GM15510 (cell line): Measurements from ENCODE around the gene MRPS9.

Source experiments
- POLR2A ChIP-seq: IDR thresholded peaks from 3 replicates; pipeline ENCODE4 v1.6.1; 2011; ENCODE audit warnings: borderline replicate concordance; ENCODE audit not compliant: insufficient read length; ENCODE audit errors: extremely low read depth

The MRPS9 gene

GRCh38 chr2:105100046-105100840 lies 62.4 kb downstream of the MRPS9 start:
- no peak for TF ChIP-seq POLR2A

DNA sequence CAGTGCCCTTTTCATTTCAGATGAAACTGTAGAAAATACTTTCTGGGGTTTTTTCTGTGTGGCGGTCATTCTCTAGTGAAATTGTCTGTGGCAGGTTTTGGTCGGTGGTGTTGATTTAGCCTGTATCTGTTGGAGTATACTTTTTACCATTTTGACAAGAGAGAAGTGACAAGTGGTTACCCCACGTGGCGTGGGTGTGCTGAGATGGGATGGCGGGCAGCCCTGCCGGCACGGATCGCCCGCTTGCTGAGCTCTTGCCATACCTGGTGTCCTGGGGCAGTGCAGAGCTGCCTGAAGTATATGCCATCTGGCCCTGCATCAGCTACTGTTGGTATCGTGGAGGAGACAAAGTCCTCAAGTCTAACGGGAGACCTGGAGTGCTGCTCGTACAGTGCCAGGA lies 64.1 kb downstream of the MRPS9 start:
- TF ChIP-seq POLR2A = no peak

- no peak for TF ChIP-seq POLR2A
These were observed 65.1 kb downstream of the MRPS9 start for GRCh38 chr2:105102963-105103421.

DNA sequence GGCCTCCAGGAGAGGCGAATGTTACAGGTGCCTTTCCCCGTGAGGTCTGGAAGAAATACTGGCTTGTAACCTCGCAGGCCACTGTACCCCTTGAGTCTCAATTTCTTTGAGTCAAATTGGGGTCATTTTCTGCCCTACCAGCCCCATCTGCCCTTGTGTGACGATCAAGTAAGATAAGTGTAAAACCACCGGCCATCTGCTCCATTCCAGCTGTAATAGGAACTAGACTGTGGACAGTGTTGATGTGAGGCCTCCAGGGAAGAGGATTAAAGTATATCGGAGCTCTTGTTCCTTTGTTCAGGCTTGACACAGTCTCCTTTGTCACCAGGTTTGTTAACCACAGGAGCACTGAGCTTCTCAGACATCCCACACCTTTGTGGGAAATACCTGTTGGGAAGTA lies 65.6 kb downstream of the MRPS9 start:
- no peak for TF ChIP-seq POLR2A

DNA sequence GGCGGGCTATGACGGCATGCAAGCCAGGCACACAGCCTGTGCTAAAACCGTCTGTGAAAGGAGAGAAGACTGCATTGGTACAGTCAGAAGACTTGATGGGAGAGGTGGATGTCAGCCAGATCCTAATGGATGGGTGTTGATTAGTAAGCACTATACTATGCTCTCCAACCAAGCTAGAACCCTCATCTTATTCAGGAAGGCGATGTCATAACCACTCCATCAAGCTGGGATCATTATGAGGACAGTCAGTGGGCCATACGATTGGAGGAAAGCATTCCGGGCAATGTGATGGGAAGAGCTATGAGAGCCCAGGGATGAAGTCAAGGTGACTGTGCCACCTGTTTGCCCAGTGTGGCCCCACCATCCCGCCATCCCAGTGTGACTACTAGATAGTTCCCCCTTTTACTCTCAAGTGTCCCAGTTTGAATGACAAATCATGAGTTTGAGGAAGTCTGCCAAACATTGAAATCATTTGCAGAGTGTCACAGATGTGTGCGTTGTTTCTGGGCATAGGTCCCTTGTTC lies 66.4 kb downstream of the MRPS9 start:
- no peak for TF ChIP-seq POLR2A

GRCh38 chr2:105110295-105110829 lies 72.5 kb downstream of the MRPS9 start:
- TF ChIP-seq POLR2A = no peak

DNA sequence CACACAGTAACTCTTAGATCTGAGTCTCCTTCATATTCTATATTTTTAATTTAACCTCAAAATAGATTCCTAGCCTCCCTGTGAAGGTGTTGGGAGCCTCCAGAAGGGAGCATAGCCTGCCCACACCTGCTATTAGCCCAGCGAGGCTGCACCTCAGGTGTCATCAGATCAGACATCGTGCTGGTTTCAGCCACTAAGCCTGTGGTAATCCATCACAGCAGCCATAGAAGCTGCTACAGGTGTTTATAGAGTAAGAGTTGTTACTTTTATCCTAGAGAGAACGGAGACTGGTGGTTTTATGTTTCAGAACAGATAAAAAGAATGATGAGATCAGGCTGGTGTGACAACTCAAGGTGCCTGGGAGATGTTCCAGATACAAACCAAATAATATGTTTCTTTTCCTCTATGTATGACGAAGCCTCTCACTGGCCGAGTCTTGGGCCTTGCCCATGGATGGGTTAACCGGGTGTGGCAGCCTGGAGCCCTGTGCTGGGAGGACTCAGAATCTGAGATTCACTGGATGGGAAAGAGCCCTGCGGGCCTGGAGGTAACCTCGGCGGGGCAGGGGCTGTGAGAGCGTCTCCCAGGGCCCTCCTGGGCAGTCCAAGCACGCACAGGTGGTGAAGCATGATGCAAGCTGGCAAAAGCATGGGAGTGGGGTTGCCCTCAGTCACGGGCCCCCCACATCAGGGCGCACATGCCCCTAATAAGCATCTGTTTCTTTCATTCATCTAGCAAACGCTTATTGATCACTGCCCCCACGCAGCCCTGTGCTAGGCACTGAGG lies 73.7 kb downstream of the MRPS9 start:
- TF ChIP-seq POLR2A = no peak

GRCh38 chr2:105112345-105112744 lies 74.5 kb downstream of the MRPS9 start:
- TF ChIP-seq POLR2A = no peak

DNA sequence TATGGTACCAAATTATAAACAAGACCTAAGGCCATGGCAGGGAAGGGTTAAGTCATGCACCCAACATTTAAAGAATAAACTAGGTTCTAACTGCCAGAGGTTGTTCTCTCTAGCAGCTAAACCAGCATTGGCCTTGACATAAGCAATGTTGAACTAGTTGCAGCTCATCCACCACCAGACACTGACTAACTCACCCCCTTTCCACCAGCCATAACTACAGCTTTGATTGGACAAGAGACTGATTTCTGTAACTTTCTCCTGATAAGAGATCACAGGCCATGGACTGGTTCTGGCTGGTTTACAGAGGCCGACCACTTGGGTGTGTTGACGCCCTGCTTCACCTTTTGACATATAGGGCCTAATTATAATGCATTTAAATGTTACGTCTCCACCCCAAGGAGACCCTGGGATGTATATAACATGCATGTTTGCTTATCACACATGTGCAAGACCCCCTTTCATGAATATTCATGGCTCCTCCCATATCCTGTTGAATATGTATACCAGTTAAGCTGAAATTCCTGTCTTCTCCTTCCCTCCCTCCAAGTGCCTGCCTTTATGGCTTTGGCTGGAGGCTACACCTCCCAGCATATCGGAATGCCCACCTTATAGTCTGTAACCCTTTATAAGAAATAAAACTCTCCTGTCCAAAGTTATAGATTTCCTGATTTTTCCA lies 75.9 kb downstream of the MRPS9 start:
- no peak for TF ChIP-seq POLR2A

DNA sequence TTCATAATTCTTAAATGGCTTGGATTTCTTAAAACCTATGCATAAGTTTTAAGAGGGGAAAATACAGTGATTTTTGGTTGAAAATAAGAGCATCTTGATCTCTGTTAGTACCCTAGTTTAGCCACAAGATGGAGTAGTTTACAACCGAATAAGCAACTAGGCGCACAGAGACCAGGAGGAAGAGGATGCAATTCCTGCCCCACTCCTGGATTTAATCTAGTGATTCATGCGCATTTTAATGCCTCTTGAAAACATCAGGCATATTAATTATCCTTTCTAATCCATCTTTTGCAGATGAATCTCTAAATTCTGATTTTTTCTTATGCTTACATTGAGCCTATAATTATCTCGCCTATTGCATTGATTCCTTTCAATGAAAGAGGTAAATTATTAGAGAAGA lies 76.7 kb downstream of the MRPS9 start:
- TF ChIP-seq POLR2A = no peak

DNA sequence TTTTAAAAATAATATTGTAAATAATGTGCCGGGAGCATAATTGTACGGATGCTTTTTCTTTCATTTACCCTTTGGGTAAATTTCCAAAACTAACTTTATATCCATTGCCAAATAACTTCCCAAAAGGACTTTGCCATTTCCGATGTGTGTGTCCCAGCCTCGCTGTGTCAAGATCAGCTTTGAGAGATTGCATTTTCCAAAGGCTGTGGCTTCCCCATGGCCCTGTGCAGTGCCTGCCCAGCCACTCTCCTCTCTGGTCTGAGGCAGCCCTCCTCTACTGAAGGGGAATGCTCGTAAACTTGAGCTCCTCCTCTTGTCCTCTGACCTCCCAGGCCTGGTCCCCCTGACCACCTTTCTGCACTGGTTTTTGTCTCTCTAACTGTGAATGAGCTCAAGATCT lies 78.5 kb downstream of the MRPS9 start:
- TF ChIP-seq POLR2A = no peak

DNA sequence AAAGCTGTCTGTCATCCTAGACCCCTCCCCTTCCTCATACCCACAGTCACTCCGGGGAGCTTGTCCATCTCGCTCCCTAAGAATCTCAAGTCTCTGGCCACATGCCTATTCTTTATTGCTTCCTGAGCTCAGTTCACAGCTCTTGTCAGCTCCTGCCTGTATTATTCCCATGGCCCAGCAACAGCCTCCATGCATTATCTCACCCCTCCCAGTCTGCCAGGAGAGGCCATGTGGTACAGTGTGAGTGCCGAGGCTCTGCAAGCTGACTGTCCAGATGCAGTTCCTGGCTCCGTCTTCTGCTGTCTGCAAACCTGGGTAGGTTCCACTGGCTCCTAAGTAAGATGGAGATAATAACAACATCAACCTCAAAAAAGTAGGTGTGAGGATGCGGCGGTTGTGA lies 79.7 kb downstream of the MRPS9 start:
- TF ChIP-seq POLR2A = no peak

DNA sequence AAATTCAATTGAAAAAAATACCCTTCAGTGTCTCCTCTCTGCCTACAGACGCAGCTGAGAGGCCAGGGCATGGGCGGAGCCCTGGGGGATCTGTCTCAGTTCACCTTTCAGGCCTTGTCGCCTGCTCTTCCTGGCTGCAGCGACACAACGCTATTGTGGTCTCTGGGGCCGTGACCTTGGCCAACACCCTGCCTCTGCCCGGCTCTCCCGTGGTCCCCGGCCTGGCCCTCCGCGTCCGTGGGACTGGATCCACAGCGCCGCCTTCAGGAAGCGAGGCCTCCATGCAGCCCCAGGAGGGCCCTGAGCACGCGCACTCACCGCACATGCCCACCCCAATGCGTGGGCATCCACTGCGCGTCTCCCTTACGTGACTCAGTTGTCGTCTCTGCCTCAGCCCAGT lies 81.1 kb downstream of the MRPS9 start:
- no peak for TF ChIP-seq POLR2A

DNA sequence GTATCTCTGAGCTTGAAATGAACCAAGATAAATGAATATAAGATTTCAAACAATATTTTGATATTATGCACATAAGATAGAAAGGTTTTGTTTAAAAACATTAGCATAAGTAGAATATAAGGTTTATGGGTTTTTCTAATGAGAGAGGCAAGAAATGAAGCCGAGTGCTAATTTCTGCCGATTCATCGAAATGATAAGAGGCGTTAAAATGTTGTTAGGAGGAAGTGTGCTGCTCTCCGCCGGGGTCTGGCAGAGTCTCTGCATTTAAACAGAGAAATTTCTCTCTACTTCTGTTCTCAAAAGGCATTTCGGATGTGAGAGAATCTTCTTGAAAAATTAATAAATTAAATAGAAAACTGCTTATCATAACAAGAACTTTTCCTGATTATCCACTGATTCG lies 83.6 kb downstream of the MRPS9 start:
- no peak for TF ChIP-seq POLR2A

DNA sequence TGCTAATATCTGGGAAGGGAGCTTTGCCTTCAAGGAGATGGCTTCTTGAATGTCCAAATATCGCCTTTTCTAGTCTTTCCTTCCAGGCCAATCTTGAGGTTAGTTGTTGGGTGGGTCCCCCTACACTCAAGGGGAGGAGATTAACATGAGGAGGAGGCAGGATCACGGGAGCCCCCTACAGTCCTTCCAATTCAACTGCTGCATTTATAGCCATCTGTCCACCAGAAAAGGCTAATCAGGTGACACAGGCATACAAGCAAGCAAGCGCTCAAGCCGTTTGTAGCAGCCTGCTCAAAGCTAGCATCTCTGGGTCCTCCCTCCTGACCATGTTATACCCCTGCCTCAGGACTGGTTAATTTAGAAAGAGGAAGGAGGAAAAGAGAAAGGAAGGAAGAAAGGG lies 87.6 kb downstream of the MRPS9 start:
- no peak for TF ChIP-seq POLR2A

DNA sequence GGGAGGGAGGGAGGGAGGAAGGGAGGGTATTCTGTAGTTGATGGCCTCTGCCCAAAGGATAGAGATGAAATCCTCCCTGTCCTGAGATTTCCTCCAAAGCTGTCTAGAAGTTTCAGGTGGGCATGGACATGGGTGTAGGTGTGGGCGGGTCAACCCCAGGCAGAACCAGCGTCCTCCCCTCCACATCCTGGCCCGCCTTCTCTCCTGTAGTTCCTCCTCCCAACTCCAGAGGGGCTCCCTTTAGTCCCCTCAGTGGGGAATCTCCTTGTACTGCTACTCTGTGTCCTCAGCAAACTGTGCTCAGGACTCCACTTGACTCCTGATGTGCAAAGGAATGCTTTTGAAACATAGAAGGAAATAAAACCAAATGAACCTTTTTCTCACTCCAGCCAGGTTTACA lies 88.1 kb downstream of the MRPS9 start:
- no peak for TF ChIP-seq POLR2A

DNA sequence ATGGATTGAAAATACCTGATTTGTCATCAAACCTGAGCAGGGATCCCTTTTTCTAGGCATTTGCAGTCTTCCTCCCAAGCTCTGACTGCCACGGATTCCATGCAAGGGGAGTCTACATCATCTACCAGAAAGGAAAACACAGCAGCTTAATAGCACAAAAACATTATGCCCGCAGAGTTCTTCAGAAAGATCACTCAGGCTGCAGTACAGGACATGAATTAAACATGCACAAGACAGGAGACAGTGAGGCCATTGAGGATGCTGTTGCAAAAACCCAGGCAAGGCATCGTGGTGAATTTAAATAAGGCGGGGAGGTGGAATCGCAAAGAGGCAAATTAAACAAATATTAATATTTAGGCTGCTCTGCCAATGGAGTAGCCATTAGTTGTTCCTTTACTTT lies 88.5 kb downstream of the MRPS9 start:
- no peak for TF ChIP-seq POLR2A
